Endothelial cell of umbilical vein (primary cell): Measurements from ENCODE around the gene OR2AG1.

Experiments
- EZH2 ChIP-seq: IDR thresholded peaks from 2 replicates; pipeline ENCODE4 v1.6.1; 2012; ENCODE audit warnings: borderline replicate concordance, low read depth, mild to moderate bottlenecking, moderate library complexity, low read length, inconsistent platforms; ENCODE audit not compliant: severe bottlenecking
- FOS ChIP-seq: IDR thresholded peaks from 2 replicates; pipeline ENCODE4 v1.6.1; 2011; ENCODE audit warnings: mild to moderate bottlenecking, low read length, moderate library complexity, borderline replicate concordance; ENCODE audit not compliant: insufficient read depth
- JUN ChIP-seq: IDR thresholded peaks from 2 replicates; pipeline ENCODE4 v1.6.1; 2011; ENCODE audit warnings: borderline replicate concordance, low read depth; ENCODE audit not compliant: insufficient read length, insufficient read depth
- MYC ChIP-seq: IDR thresholded peaks from one replicate; pipeline ENCODE4 v1.6.1; 2011; ENCODE audit warnings: mild to moderate bottlenecking, low read depth, low read length
- POLR2A ChIP-seq: IDR thresholded peaks from 2 replicates; pipeline ENCODE4 v1.6.1; 2012; ENCODE audit warnings: low read depth, mild to moderate bottlenecking, control low read depth, low read length
- POLR2AphosphoS5 ChIP-seq: IDR thresholded peaks from 2 replicates; pipeline ENCODE4 v1.6.1; 2012; ENCODE audit warnings: low read depth, mild to moderate bottlenecking, control low read depth, low read length, moderate library complexity; ENCODE audit not compliant: insufficient read depth
- TF ChIP-seq, protein P1 (sequence below), 2 donors: IDR thresholded peaks; 1 replicate in 1 of 2; 2 replicates in 1 of 2; pipeline ENCODE4 v1.5.1; 2011; ENCODE audit warnings: low read length in 2 of 2, mild to moderate bottlenecking in 2 of 2, moderate library complexity in 2 of 2, control low read depth in 1 of 2, inconsistent platforms in 1 of 2, low read depth in 1 of 2; ENCODE audit not compliant: insufficient read depth in 1 of 2; ENCODE audit errors: extremely low read depth in 1 of 2
- TF ChIP-seq, protein P2 (sequence below): IDR thresholded peaks from 2 replicates; pipeline ENCODE4 v1.6.1; 2011; ENCODE audit not compliant: insufficient read depth, insufficient read length

DNA sequence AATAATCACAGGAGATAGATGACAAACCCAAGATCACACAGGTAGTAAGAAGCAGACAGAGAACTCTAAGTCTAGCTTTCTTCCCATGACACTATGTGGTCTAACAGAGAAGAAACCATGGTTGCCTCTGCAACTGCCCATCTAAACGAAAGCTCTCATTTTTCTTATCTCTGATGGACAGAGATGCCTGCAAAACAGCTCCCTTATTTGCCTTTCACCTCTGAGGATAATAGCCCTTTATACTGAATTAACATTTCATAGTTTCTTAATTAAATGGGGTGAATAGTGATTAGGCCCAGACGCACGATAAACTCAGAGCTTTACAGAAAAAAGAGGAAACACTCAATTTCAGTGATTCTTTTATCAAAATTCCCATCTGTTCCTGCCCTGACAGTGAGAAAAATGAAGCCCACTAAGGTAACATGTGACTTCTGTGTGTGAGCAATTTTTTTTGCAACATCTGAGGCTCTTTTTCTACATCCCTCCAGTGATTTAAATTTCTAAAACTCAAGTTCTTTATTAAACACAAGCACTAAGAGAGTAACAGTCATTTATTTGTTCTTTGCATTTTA lies 35.6 kb upstream of the OR2AG1 start:
- TF ChIP-seq, protein P1, sequence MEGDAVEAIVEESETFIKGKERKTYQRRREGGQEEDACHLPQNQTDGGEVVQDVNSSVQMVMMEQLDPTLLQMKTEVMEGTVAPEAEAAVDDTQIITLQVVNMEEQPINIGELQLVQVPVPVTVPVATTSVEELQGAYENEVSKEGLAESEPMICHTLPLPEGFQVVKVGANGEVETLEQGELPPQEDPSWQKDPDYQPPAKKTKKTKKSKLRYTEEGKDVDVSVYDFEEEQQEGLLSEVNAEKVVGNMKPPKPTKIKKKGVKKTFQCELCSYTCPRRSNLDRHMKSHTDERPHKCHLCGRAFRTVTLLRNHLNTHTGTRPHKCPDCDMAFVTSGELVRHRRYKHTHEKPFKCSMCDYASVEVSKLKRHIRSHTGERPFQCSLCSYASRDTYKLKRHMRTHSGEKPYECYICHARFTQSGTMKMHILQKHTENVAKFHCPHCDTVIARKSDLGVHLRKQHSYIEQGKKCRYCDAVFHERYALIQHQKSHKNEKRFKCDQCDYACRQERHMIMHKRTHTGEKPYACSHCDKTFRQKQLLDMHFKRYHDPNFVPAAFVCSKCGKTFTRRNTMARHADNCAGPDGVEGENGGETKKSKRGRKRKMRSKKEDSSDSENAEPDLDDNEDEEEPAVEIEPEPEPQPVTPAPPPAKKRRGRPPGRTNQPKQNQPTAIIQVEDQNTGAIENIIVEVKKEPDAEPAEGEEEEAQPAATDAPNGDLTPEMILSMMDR (IDR thresholded peaks at IDR 0.05; ENCODE audit: extremely low read depth in 1 of 2, insufficient read depth in 1 of 2, low read depth in 1 of 2, low read length in 2 of 2): no peak
- TF ChIP-seq POLR2A: no peak
- TF ChIP-seq POLR2AphosphoS5: no peak
- no peak for TF ChIP-seq MYC
- TF ChIP-seq EZH2: no peak
- TF ChIP-seq, protein P2, sequence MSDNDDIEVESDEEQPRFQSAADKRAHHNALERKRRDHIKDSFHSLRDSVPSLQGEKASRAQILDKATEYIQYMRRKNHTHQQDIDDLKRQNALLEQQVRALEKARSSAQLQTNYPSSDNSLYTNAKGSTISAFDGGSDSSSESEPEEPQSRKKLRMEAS: no peak
- no peak for TF ChIP-seq JUN
- no peak for TF ChIP-seq FOS
